Vagina (tissue), 2 donors: ENCODE measurements around the gene MYO1E. TPM values are rescaled to one million over a fixed set of nuclear protein-coding genes. Genes with fewer than 3 reads are reported as not detected.

Experiments used
- DNase-seq, 2 donors: peaks; one replicate each; pipeline ENCODE4 v3.0.0-alpha.2; 2017; ENCODE audit errors: extremely low spot score in 2 of 2
- H3K27ac ChIP-seq: fragments of 200-600 bp; sonication (generic); one replicate; pipeline ENCODE4 v1.5.1; 2019
- H3K27me3 ChIP-seq: fragments of 200-600 bp; sonication (generic); one replicate; pipeline ENCODE4 v1.5.1; 2019
- H3K36me3 ChIP-seq, 2 donors: fragments of 200-600 bp; sonication (generic); one replicate each; pipeline ENCODE4 v1.5.1; 2017 to 2019
- H3K4me1 ChIP-seq: fragments of 200-600 bp; sonication (generic); one replicate; pipeline ENCODE4 v1.5.1; 2019
- H3K4me3 ChIP-seq, 2 donors: fragments of 200-600 bp; sonication (generic); 1 replicate in 1 of 2; 2 replicates in 1 of 2; pipeline ENCODE4 v1.5.1; 2016 to 2019
- H3K9me3 ChIP-seq: fragments of 200-600 bp; sonication (generic); one replicate; pipeline ENCODE4 v1.5.1; 2019
- POLR2A ChIP-seq, 2 donors: fragments of 450-650 bp; IDR thresholded peaks; one replicate each; pipeline ENCODE4 v1.6.1; 2017; ENCODE audit warnings: antibody characterized with exemption in 2 of 2, mild to moderate bottlenecking in 2 of 2, moderate library complexity in 2 of 2
- POLR2AphosphoS5 ChIP-seq, 2 donors: sonication (generic); formaldehyde crosslinking; IDR thresholded peaks; one replicate each; pipeline ENCODE4 v1.9.0; 2017; ENCODE audit warnings: antibody characterized with exemption in 2 of 2, mild to moderate bottlenecking in 2 of 2, low read depth in 1 of 2; ENCODE audit not compliant: insufficient read depth in 1 of 2
- intact Hi-C: fragments of 100-400 bp; cut with DNase I; formaldehyde crosslinking; loops from one replicate; pipeline ENCODE4 v1.15.1; 2023
- total RNA-seq: library from RNA; depleted of rRNA; stranded (reverse); fragments of >200 nt; gene quantifications from one replicate; pipeline ENCODE4 v1.2.3, GENCODE V29; 2016
- TF ChIP-seq, protein P1 (sequence below), 3 experiments: fragments of 450-650 bp in 2 of 3; fragments of 200-600 bp in 1 of 3; sonication (generic) in 1 of 3; IDR thresholded peaks; one replicate each; pipeline ENCODE4 v1.5.1; 2017 to 2019; ENCODE audit warnings: antibody characterized with exemption in 3 of 3, mild to moderate bottlenecking in 2 of 3, moderate library complexity in 2 of 3

MYO1E gene
- total RNA-seq, 1 donor from 2014 or later = 16.9 TPM

GRCh38 chr15:59317211-59317610 lies 55.5 kb downstream of the MYO1E start:
- H3K36me3 ChIP-seq = no peaks in the 10 kb centered on the region
- no peaks in the 10 kb centered on the region for H3K9me3 ChIP-seq
- no peaks in the 10 kb centered on the region for H3K27me3 ChIP-seq
- DNase-seq = no peak
- intact Hi-C loops = no loop called here
- no peak overlapping the region for H3K27ac ChIP-seq
- no peak for TF ChIP-seq POLR2A (IDR thresholded peaks at IDR 0.05)
- TF ChIP-seq, protein P1, sequence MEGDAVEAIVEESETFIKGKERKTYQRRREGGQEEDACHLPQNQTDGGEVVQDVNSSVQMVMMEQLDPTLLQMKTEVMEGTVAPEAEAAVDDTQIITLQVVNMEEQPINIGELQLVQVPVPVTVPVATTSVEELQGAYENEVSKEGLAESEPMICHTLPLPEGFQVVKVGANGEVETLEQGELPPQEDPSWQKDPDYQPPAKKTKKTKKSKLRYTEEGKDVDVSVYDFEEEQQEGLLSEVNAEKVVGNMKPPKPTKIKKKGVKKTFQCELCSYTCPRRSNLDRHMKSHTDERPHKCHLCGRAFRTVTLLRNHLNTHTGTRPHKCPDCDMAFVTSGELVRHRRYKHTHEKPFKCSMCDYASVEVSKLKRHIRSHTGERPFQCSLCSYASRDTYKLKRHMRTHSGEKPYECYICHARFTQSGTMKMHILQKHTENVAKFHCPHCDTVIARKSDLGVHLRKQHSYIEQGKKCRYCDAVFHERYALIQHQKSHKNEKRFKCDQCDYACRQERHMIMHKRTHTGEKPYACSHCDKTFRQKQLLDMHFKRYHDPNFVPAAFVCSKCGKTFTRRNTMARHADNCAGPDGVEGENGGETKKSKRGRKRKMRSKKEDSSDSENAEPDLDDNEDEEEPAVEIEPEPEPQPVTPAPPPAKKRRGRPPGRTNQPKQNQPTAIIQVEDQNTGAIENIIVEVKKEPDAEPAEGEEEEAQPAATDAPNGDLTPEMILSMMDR (IDR thresholded peaks at IDR 0.05) = no peak
- no peak for TF ChIP-seq POLR2AphosphoS5 (IDR thresholded peaks at IDR 0.05; ENCODE audit: insufficient read depth in 1 of 2, low read depth in 1 of 2)
- peaks cover 44% of the 10 kb centered on the region for H3K4me1 ChIP-seq
- no peak overlapping the region for H3K4me3 ChIP-seq

DNA sequence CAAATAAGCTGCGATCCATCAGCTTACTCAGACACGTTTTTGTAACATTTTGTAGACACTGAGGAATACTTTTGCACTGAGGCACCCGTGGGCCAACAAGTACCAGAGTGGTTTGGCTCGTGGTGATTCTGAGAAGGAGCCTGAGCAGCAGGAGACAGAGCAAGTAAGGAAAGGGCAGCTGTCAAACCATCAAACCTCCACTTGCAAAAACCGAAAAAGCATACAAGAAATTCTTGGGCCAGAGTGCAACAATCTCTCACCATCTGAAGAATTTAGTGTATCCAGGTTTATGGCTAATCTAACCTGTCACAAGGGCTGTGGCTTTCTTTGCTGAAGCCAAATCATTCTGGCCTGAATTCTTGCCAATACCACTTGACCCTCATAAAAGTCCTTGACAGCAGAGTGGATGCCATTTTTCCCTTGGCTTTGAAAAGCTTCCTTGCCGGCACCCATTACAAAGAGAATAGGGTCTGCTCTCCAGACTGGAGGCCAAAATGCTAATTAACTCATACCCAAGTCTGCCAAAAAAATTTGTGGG lies 56.7 kb downstream of the MYO1E start:
- TF ChIP-seq POLR2A (IDR thresholded peaks at IDR 0.05) = no peak
- TF ChIP-seq POLR2AphosphoS5 (IDR thresholded peaks at IDR 0.05; ENCODE audit: insufficient read depth in 1 of 2, low read depth in 1 of 2) = no peak
- TF ChIP-seq, protein P1 (IDR thresholded peaks at IDR 0.05) = no peak
- Histone ChIP-seq H3K27me3 (no peaks in the 10 kb centered on the region), H3K27ac (no peak overlapping the region), H3K36me3 (no peaks in the 10 kb centered on the region), H3K9me3 (no peaks in the 10 kb centered on the region), H3K4me1 (peaks cover 44% of the 10 kb centered on the region), H3K4me3 (no peak overlapping the region)
- intact Hi-C loops = no loop called here
- DNase-seq = no peak

GRCh38 chr15:59313641-59314332 lies 58.9 kb downstream of the MYO1E start:
- peak overlapping the region; percentile 42 for H3K27ac ChIP-seq
- H3K9me3 ChIP-seq = no peaks in the 10 kb centered on the region
- no peaks in the 10 kb centered on the region for H3K36me3 ChIP-seq
- DNase-seq = peak in 1 of 2 donors; percentile 82
- H3K4me3 ChIP-seq = no peak overlapping the region
- peaks cover 44% of the 10 kb centered on the region for H3K4me1 ChIP-seq
- TF ChIP-seq POLR2A (IDR thresholded peaks at IDR 0.05) = no peak
- TF ChIP-seq, protein P1 (IDR thresholded peaks at IDR 0.05) = no peak
- peak in 1 of 2 donors; percentile 94 for TF ChIP-seq POLR2AphosphoS5 (IDR thresholded peaks at IDR 0.05; ENCODE audit: insufficient read depth in 1 of 2, low read depth in 1 of 2)
- no peaks in the 10 kb centered on the region for H3K27me3 ChIP-seq
- intact Hi-C loops = no loop called here

- Histone ChIP-seq H3K4me3 (no peak overlapping the region), H3K9me3 (no peaks in the 10 kb centered on the region), H3K27me3 (no peaks in the 10 kb centered on the region), H3K27ac (no peak overlapping the region), H3K4me1 (peaks cover 45% of the 10 kb centered on the region), H3K36me3 (no peaks in the 10 kb centered on the region)
- intact Hi-C loops = no loop called here
- DNase-seq = no peak
- TF ChIP-seq POLR2A (IDR thresholded peaks at IDR 0.05) (no peak), POLR2AphosphoS5 (IDR thresholded peaks at IDR 0.05; ENCODE audit: insufficient read depth in 1 of 2, low read depth in 1 of 2) (no peak)
- TF ChIP-seq, protein P1 (IDR thresholded peaks at IDR 0.05) = no peak
These were observed 60.5 kb downstream of the MYO1E start for GRCh38 chr15:59312205-59312604.

DNA sequence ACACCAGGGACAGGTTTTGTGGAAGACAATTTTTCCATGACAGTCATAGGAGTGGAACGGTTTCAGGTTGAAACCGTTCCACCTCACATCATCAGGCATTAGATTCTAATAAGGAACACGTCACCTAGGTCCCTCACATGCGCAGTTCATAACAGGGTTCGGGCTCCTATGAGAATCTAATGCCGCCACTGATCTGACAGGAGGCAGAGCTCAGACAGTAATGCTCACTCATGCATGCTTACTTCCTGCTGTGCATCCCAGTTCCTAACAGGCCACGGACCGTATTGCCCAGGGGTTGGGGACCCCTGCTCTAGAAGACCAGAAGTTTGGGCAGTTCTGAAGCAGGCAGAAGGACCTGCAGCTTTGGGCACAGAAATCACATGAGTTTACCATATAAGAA lies 61.5 kb downstream of the MYO1E start:
- no peaks in the 10 kb centered on the region for H3K27me3 ChIP-seq
- TF ChIP-seq, protein P1 (IDR thresholded peaks at IDR 0.05) = no peak
- TF ChIP-seq POLR2A (IDR thresholded peaks at IDR 0.05) (no peak), POLR2AphosphoS5 (IDR thresholded peaks at IDR 0.05; ENCODE audit: insufficient read depth in 1 of 2, low read depth in 1 of 2) (no peak)
- no peaks in the 10 kb centered on the region for H3K36me3 ChIP-seq

More for the DNA sequence above, 61.5 kb downstream of the MYO1E start:
- no peak overlapping the region for H3K4me3 ChIP-seq
- intact Hi-C loops = no loop called here
- H3K4me1 ChIP-seq = peaks cover 46% of the 10 kb centered on the region
- H3K27ac ChIP-seq = no peak overlapping the region
- H3K9me3 ChIP-seq = no peaks in the 10 kb centered on the region
- no peak for DNase-seq
